Eye (tissue), 1 donor: ENCODE data around the gene KLRF1.

Experiments used
- DNase-seq: peaks from one replicate; pipeline ENCODE4 v3.0.0-alpha.2; 2015

The KLRF1 gene

DNA sequence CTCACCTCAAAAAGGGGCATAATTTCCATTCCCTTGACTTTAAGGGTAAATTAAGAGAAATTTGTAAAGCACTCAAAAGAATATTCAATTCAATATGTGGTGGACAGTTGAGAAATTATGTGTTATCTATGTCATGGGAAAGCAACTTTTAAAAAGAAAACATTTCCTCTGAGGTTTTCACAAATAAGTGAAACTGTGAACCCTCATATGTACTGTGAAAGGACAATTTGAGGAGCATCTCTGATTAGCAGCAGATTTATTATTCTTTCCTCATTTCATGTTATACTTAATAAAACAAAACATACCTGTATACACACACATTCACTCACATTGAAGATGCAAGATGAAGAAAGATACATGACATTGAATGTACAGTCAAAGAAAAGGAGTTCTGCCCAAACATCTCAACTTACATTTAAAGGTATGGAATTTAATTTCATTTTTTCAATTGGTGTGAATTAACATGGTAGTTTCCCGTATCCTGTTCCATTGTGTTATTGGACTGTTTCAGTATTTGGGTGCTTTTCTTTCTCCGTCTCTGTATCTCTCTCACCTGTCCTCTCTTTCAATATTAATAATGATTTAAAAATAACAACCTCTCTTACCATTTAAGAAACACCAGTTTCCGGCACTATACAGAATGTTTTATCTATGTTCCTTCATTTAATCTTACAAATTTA lies at the start of gene KLRF1:
KLRF1 (plus strand) TSS at position 273 of the 680 bp plus-strand sequence; CDS start at position 337, 64 bp downstream.
- no peak for DNase-seq

- no peak for DNase-seq
Observed at GRCh38 chr12:9779209-9779608, 48.1 kb upstream of the KLRF1 start.

DNA sequence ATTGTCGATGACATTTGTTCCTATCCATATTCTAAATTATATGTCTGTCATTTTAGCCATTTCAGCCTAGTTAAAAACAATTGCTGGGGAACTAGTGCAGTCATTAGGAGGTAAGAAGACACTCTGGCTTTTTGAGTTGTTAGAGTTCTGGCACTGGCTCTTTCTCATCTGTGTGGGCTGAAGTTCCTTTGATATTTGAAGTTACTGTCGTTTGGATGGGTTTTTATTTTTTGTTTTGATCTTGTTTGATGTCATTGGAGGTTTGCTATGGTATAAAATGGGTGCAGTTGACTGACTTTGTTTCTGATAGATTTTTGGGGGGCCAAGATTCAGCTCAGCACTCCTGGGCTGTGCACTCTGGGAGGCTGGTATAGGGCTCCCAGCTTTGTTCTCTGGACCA lies 45.9 kb upstream of the KLRF1 start:
- DNase-seq, result no peak

DNA sequence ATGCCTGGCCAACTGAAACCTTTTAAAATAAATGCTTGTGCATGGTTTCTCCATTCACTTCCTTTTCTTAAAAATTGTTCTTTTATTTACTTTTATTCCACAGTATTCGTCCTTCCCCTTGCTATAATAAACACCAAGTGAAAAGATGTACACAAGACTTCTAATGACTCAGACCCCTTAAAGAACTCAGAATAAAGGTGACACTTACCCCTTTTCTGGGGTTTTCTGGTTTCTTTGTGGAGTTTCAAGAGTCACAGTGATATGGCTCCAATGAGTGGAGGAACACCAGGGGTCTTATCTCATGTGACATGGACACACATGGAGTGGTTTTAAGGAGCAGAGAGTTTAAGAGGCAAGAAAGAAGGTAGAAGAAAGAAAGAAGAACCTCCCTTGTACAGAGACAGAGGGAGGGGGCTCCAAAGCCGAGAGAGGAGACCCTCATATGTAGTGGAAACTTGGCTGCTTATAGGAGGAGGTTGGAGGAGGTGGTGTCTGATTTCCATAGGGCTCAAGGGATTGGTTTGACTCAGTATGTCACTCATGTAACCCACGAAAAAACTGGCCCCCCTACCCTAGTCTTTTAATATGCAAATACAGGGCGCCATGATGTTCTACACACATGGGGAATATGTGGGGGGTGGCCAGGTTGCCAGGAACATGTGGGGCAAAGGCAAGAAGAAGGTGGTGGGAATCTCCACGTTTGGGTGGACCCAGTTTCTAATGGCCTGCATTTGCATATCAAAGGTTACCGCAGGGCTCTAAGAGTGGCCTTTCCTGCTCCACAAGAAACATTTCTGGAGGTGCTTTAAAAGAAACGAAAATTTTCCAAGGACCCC lies 44.5 kb upstream of the KLRF1 start:
- no peak for DNase-seq

DNA sequence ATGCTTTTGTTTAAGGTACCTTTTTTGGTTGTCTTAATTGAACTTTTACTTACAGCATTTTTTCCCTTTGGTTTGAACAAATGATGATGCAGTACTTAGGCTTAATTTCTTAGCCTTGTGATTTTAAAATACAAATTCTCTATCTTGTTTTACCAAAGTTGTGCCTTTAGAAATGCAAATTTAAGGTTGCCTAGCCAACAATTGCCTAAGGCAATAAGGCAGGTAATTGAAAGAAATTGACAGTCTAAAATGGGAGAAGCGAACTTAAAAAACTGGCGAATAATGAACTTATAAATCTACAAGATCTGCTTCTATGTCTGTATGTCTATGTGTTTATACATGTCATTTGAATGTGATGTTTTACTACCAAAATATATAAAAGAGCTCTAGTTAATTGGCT lies 43.0 kb upstream of the KLRF1 start:
- no peak for DNase-seq

GRCh38 chr12:9784816-9785215 lies 42.5 kb upstream of the KLRF1 start:
- no peak for DNase-seq

DNA sequence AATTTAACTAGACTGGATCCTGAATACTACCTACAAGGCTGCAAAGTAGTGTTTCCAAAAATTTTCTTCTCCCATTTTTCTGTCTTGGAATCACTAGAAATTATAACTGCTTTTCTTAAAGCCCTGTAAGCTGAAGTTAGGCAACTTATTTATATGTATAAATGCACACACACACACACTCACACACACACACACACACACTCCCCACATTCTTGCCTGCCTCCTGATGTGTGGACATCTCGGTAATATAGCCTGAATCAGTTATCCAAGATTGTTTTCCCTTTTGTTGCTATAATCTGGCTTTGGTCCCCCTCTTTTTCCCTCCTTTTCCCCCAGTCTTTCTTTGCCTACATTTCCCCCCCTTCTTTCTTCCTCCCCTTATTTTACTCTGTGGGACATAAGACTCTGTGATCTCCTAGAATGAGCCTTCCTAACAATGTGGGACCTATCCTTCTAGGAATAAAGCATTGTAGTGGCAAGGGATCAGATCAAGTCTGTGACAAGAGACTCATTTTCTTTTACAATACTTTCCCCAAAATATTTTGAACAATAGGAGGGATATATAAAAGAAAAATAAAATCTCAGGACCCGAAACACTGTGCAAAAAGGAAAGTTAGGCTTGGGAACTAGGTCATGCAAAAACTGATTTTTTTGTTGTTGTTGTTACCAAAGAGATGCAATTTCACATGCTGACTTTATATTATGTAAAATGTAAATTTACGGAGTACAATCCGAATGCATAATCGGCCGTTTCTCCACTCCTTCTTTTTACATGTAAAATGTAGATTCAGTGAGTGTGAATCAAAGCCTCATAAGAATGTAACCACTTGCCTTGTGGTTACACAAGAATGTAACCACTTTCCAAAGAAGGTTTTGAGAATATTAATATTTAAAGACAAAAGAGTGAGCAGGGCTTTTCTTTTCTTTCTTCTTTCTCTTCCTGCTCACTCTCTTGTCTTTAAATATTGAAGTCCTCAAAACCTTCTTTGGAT lies 40.3 kb upstream of the KLRF1 start:
- DNase-seq, result no peak

DNA sequence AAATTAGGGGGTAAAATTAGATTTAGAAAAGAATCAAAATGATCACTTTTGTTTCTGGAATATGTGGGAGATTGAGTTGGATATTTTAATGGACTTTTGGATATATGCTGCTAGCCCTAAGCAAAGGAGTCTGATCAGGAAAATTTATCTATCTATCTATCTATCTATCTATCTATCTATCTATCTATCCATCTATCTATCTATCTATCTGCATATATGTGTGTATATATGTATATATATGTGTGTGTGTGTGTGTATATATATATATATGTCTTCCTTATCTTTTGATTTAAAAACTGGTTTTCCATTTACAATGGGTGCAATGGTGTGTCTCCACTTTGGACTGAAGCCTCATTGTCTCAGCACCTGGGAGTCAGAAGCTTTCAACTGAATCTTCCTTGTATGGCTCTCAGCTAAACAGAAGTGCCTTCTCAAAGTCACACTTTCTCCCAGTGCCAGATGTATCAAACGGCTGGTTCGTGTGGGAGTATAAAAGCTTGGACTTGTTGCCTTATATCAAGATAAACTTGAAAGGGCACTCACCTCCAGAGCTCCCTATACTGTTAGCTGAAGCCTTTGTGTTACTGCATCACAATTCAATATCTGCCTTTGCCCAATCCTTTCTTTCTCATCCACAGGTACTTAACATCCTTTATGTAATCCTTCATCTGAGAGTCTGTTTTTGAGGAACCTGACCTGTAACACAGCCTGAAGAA lies 34.9 kb upstream of the KLRF1 start:
- DNase-seq, result no peak

DNA sequence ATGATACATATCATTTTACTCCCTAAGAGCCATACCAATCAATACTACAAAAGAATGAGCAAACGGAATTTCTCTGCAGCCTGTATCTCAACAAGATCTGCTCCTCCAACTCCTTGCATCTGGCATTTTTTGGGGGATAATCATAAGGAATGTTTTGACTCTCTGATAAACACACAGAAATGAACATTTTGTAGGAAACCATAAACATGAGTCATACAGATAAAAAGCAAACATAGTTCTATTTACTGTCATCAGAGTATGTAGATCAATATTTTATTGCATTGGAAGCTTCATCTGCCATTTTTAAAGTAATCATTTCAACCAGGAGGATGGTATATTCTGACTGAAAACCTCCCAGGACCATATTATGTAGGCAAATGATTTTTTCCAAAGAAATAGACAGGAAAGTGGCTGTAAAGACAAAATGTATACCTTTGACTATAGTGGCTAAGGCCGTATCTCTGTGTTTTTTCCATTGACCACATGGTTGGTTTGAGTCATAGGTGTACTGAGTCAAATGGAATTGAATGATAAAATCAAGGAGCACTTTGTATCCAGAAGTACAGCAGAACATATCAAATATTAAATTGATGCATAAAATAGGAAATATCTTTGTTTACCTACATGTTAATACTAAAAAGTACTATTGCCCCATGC lies 34.2 kb upstream of the KLRF1 start:
- no peak for DNase-seq

DNA sequence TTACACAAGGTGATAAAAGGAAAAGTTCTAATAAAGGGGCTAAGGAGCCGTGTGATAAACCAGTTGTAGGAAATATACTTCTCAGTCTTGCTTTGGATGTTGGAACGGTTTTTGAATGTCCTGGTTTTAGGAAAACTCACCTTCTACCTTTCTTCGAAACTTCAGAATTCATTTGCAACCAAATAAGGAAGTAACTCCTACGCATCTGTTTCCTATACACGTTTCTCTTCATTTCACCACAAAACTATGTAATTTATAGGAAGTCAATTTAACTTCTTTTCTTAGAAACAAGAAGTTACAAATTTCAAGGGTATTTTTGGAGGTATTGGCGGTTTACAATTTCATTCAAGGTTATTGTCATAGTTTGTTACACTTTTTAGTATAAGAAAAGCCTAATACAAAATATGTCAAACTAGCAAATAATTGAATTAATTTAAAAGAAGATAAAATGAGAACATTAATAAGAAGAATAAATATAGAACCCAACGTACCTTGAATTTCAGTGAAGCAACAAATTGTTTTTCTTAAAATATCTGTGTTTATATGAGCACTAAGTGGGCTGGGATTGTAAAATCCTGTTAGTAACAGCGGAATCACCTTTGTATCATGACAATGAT lies 33.4 kb upstream of the KLRF1 start:
- no peak for DNase-seq

GRCh38 chr12:9794484-9795093 lies 32.7 kb upstream of the KLRF1 start:
- DNase-seq, result no peak

DNA sequence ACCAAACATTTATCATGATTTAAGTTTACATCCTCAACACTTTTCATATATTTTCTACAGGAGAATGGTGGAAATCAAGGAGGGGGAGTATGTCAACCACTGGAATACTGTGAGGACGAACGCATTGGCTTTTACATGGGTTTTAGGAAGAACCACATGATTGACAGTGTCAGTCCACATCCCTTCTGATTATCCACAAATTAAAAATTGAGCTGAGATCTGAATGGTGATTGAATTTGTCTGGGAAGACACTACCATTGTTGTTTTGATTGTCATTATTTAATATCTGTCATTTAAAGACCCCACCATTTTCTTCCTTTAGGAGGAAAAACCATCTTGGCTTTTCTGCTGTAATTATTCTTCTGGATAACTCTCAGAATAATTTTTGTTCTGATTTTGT lies 31.3 kb upstream of the KLRF1 start:
- DNase-seq, result no peak

- DNase-seq, result no peak
Observed at GRCh38 chr12:9796346-9796745, 30.9 kb upstream of the KLRF1 start.

- peak; percentile 40 for DNase-seq
Observed at GRCh38 chr12:9796971-9797370, 30.3 kb upstream of the KLRF1 start.

DNA sequence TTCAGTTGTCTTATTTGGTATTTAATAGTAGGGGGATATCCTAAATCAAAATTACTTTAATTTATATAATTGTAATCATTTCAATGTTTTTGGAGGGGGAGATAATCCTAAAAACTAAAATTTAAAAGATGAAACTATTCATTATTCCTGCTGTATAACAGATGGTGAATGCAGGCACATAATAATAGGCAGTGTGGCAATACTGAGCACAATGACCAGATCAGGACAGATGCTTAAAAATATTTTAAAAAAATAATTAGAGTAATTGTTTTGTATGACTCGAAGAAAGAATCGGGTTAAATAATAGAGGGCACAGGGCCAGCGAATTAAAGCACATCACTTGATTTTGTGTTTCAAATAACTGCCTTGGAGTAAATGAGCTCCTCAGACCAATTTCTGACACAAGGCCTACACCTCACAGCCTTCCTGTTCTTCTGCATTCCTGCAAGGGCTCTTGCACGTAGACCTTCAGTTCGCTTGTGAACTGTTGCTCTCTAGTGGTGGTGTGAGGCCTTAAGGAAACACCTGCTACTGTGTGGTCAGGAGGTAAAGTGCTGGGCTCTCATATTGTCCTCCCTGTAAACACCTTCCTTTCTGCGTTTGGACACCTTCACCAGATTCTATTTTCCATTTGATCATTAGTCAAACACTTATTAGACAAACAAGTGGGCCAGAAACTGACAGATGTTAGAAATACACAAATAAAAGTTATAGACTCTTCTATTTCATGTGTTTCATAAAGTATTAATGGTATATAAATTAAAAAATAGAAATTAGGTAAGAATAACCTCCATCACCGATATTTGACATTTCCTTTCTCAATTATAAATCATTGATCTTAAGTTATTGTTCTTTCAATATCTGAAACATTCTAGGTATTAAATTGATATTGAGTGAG lies 29.3 kb upstream of the KLRF1 start:
- DNase-seq, result peak; percentile 59

- DNase-seq, result no peak
Observed at GRCh38 chr12:9799961-9800360, 27.3 kb upstream of the KLRF1 start.

- no peak for DNase-seq
Observed at GRCh38 chr12:9805883-9806282, 21.4 kb upstream of the KLRF1 start.

DNA sequence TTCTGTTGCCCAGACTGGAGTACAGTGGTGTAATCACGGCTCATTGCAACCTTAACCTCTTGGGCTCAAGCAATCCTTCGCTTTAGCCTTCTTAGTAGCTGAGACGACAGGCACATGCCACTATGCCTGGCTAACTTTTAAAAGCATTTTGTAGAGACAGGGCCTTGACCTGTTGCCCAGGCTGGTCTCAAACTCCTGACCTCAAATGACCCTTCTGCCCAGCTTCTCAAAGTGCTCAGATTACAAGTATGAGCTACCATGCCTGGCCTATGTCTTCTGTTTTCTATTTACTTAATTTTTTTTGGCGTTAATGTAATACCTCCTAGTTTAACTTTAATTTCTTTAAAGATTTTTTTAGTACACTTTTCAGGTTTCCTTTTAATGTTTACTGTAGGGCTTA lies 20.6 kb upstream of the KLRF1 start:
- no peak for DNase-seq

DNA sequence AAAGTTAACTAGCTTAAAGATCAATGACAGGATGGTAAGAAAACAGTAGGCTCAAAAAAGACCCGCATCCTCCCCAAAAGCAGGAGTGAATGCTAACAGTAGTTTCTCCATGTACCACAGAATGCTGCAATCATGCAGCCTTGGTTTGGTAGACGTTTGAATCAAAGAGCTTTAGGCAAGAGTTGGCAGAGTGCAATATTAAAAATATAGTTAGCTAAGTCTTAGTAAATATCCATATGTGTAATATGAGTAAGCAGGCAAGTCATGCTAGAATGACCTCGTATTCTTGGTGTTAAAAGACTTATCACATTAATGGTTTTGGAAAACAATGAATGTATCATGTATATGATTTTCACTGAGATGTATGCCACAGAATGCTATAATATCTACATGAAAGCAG lies 18.8 kb upstream of the KLRF1 start:
- no peak for DNase-seq

DNA sequence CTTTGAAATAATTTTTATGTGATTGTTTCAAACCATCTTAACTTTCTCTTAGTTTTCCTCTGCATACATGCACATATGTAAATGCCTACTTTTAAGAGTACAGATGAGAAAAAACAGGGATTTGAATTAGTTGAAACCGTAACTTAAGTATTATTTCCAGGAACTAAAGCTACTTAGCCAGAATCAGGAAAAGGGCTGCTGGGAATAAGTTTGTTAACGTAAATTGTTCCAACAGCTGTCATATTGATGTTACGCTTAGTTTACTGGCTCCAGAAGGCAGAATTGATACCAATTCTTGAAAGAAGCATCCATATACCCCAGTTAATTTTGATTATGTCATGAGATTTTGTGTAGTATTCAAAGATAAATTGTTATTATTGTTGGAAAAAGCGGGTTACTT lies 17.9 kb upstream of the KLRF1 start:
- DNase-seq, result no peak
